Rectal smooth muscle tissue (tissue), 1 donor: ENCODE results near the gene UGT3A1.
"Not testable (repeated sequence)": the region's sequence is repeated elsewhere in the genome, so short reads cannot be mapped to it uniquely, and the experiment has no call there.

Experiments used
- H3K27ac ChIP-seq: one replicate; pipeline ENCODE4 v1.7.0; 2013; ENCODE audit warnings: low read depth, low read length, inconsistent platforms
- H3K27me3 ChIP-seq: one replicate; pipeline ENCODE4 v1.7.0; 2013; ENCODE audit warnings: low read length; ENCODE audit not compliant: control insufficient read depth, insufficient read depth
- H3K36me3 ChIP-seq: one replicate; pipeline ENCODE4 v1.7.0; 2013; ENCODE audit warnings: low read length; ENCODE audit not compliant: control insufficient read depth, insufficient read depth
- H3K4me1 ChIP-seq: one replicate; pipeline ENCODE4 v1.7.0; 2013; ENCODE audit warnings: low read length; ENCODE audit not compliant: control insufficient read depth, insufficient read depth
- H3K4me3 ChIP-seq: one replicate; pipeline ENCODE4 v1.7.0; 2013; ENCODE audit warnings: low read length
- H3K9ac ChIP-seq: one replicate; pipeline ENCODE4 v1.7.0; 2013; ENCODE audit warnings: low read length

Gene UGT3A1

DNA sequence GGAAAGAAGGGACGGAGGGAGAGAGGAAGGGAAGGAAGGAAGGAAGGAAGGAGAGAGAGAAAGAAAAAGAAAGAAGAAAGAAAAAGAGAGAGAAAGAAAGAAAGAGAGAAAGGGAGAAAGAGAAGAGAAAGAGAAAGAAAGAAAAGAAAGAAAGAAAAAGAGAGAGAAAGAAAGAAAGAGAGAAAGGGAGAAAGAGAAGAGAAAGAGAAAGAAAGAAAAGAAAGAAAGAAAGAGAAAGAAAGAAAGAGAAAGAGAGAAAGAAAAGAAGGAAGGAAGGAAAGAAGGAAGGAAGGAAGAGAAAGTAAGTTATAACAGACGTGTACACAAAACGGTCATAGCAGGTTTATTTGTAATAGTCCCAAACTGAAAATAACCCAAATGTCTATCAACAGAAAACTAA is 14.3 kb downstream of the UGT3A1 start:
- H3K27ac ChIP-seq, H3K4me1 ChIP-seq, H3K36me3 ChIP-seq, H3K9ac ChIP-seq, H3K27me3 ChIP-seq, H3K4me3 ChIP-seq: not testable (repeated sequence)

- H3K27me3 ChIP-seq = no peaks in the 10 kb centered on the region
- no peak overlapping the region for H3K9ac ChIP-seq
- no peak overlapping the region for H3K4me3 ChIP-seq
- H3K27ac ChIP-seq = no peak overlapping the region
- no peaks in the 10 kb centered on the region for H3K4me1 ChIP-seq
- no peaks in the 10 kb centered on the region for H3K36me3 ChIP-seq
These were observed 16.6 kb downstream of the UGT3A1 start for GRCh38 chr5:35974570-35974969.

GRCh38 chr5:35971878-35972210 is 19.3 kb downstream of the UGT3A1 start:
- no peak overlapping the region for H3K4me3 ChIP-seq
- no peaks in the 10 kb centered on the region for H3K36me3 ChIP-seq
- H3K27me3 ChIP-seq = no peaks in the 10 kb centered on the region
- no peak overlapping the region for H3K9ac ChIP-seq
- H3K27ac ChIP-seq = no peak overlapping the region
- H3K4me1 ChIP-seq = no peaks in the 10 kb centered on the region

- no peaks in the 10 kb centered on the region for H3K36me3 ChIP-seq
- H3K27me3 ChIP-seq = no peaks in the 10 kb centered on the region
- no peak overlapping the region for H3K4me3 ChIP-seq
- no peaks in the 10 kb centered on the region for H3K4me1 ChIP-seq
- no peak overlapping the region for H3K9ac ChIP-seq
- H3K27ac ChIP-seq = no peak overlapping the region
These were observed 19.9 kb downstream of the UGT3A1 start for GRCh38 chr5:35971186-35971877.

DNA sequence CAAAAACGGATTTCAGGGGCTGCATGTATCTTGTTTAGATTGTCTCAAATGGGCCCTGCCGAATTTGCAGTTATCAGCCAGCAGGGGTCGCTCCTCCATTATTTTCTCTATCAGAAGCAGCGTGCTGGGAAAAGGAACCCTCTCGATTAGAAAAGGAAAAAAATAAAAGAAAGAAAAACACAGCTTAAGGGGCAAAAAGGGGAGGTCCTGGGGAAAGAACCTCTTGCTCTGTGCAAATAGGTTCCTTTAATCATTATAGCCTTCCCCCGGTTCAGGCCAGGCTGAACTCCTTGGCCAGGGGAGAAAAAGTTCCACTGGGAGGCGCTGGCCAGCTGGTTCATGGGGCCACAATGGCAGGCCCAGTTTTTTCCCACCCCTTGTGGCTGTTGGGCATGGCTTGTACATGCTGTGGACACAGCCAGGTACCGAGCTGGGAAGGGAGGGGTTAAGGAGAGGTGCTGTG is 27.8 kb downstream of the UGT3A1 start:
- H3K4me1 ChIP-seq = no peaks in the 10 kb centered on the region
- no peaks in the 10 kb centered on the region for H3K36me3 ChIP-seq
- no peak overlapping the region for H3K27ac ChIP-seq
- no peak overlapping the region for H3K9ac ChIP-seq
- no peaks in the 10 kb centered on the region for H3K27me3 ChIP-seq
- H3K4me3 ChIP-seq = no peak overlapping the region

- Histone ChIP-seq H3K36me3 (no peaks in the 10 kb centered on the region), H3K4me1 (no peaks in the 10 kb centered on the region), H3K27ac (no peak overlapping the region), H3K27me3 (no peaks in the 10 kb centered on the region), H3K9ac (no peak overlapping the region), H3K4me3 (no peak overlapping the region)
These were observed 30.9 kb downstream of the UGT3A1 start for GRCh38 chr5:35960328-35960727.

DNA sequence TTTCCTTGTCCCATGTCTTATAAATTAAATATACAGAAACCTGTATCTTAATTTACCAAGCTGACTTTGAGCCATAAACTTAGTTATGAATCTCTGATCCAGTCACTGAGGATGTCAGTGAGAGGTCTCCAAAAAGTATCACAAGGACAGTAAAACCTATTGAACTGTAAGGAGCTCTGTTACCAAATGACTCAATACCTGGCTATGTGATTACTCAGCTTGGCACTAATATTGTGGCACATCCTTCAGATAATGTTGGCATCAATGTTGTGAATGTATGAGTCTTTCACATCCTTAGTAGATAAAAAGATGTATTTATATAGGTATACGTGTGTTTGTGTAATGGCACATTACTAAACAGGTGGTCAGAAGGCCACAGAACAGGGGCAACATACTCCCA is 34.8 kb downstream of the UGT3A1 start:
- Histone ChIP-seq H3K9ac (no peak overlapping the region), H3K36me3 (no peaks in the 10 kb centered on the region), H3K27ac (no peak overlapping the region), H3K4me1 (no peaks in the 10 kb centered on the region), H3K4me3 (no peak overlapping the region), H3K27me3 (no peaks in the 10 kb centered on the region)

DNA sequence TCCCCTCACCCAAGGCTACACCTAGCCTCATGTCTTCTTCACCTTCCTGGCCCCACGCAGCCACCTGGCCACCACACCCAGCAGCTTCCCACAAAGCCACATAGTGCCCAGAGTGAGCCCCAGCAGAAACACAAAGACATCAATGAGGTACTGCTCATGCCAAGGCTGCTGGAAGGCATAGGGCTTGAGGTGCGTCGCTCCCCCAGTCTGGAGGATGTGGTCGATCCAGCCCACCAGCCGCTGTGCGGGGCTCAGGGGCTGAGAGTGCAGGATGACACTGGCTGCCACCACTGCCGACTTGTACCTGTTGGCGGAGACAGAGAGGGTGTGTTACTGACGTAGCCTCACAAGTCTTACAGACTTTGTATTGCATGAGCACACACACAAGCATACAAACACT is 37.0 kb downstream of the UGT3A1 start:
- Histone ChIP-seq H3K27me3 (no peaks in the 10 kb centered on the region), H3K9ac (no peak overlapping the region), H3K36me3 (no peaks in the 10 kb centered on the region), H3K27ac (no peak overlapping the region), H3K4me3 (no peak overlapping the region), H3K4me1 (no peaks in the 10 kb centered on the region)

GRCh38 chr5:35947085-35947484 is 44.1 kb downstream of the UGT3A1 start:
- Histone ChIP-seq H3K27ac (no peak overlapping the region), H3K4me3 (no peak overlapping the region), H3K9ac (no peak overlapping the region), H3K27me3 (no peaks in the 10 kb centered on the region), H3K36me3 (no peaks in the 10 kb centered on the region), H3K4me1 (no peaks in the 10 kb centered on the region)

DNA sequence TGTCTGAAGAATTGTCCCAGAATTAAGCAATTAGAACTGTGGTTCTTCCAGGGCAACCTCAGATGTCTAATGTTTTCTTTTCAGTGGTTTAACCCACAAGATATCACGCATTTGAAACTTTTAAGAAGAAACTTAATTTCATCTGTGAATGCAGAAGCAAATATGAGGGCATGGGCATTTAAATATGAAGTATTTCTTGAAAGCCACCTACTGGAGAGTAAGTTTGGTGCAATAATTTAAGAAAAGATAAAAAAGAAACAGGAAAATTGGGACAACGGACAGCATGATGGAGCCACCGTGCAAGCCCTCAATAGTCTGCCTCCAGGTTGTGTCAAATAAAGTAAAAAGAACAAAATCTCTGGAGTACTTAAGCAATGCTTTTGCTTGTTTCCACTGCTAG is 51.6 kb downstream of the UGT3A1 start:
- H3K27ac ChIP-seq = no peak overlapping the region
- no peak overlapping the region for H3K4me3 ChIP-seq
- H3K36me3 ChIP-seq = no peaks in the 10 kb centered on the region
- H3K9ac ChIP-seq = no peak overlapping the region
- H3K4me1 ChIP-seq = no peaks in the 10 kb centered on the region
- H3K27me3 ChIP-seq = no peaks in the 10 kb centered on the region

DNA sequence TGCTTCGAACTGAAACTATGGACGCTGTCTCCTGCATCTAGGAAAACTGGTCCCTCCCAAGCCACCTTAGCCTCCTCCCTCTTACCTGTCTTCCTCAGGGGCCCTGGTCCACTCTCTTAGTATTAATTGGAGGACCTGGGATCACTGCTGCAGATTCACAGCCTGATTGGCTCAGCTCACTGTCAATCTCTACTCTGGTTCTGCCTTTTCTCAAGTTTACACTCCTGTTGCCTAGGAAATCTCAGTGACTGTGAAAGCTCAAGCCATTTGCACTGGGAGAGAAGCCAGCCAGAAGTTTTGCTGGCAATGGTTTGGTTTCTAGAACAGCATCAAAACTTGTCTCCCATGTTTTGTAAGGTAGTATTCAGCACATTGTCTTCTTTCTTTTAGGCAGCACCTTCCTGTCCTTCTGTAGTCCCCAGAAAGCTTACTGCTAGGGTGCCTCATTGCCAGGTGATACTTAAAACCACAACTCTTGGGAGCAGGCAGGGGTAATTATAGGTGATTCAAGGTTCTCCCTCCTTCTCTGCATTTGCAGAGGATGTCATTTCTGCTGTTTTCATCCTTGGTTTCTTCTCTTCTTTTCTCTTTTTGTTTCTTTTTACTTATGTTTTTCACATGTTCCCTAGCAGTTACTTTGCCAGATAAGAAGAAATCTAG is 52.5 kb downstream of the UGT3A1 start, which contains the start of gene CAPSL:
TSS of gene CAPSL (minus strand) at position 55 of the 660 bp plus-strand sequence. CDS start 17,502 bp downstream, outside the sequence.
- Histone ChIP-seq H3K4me3 (no peak within 1 kb of the TSS), H3K9ac (no peak within 1 kb of the TSS), H3K27ac (no peak within 1 kb of the TSS), H3K27me3 (no peaks in the 10 kb centered on the region), H3K36me3 (no peaks in the 10 kb centered on the region), H3K4me1 (no peaks in the 10 kb centered on the region)

- Histone ChIP-seq H3K4me1 (no peaks in the 10 kb centered on the region), H3K4me3 (peak overlapping the region; percentile 5), H3K27me3 (peaks cover 2% of the 10 kb centered on the region), H3K27ac (no peak overlapping the region), H3K36me3 (no peaks in the 10 kb centered on the region), H3K9ac (no peak overlapping the region)
These were observed 64.7 kb downstream of the UGT3A1 start for GRCh38 chr5:35926389-35927051.
